Muscle of leg (tissue), 11 donors: ENCODE measurements around the gene PSMC5. TPM values are rescaled to one million over a fixed set of nuclear protein-coding genes. Genes with fewer than 3 reads are reported as not detected.
"Not testable (repeated sequence)": the region's sequence is repeated elsewhere in the genome, so short reads cannot be mapped to it uniquely, and the experiment has no call there.

Experiments used
- DNase-seq: peaks from one replicate; pipeline ENCODE4 v3.0.0; 2013
- H3K27ac ChIP-seq: one replicate; pipeline ENCODE4 v1.5.1; 2013; ENCODE audit warnings: mild to moderate bottlenecking, low read length, control low read depth
- H3K27me3 ChIP-seq: one replicate; pipeline ENCODE4 v1.6.1; 2013; ENCODE audit warnings: low read length; ENCODE audit not compliant: control insufficient read depth, insufficient read depth
- H3K36me3 ChIP-seq: one replicate; pipeline ENCODE4 v1.6.1; 2013; ENCODE audit warnings: low read length; ENCODE audit not compliant: control insufficient read depth, insufficient read depth
- H3K4me1 ChIP-seq: one replicate; pipeline ENCODE4 v1.6.1; 2013; ENCODE audit warnings: low read length; ENCODE audit not compliant: control insufficient read depth, insufficient read depth
- H3K4me3 ChIP-seq: one replicate; pipeline ENCODE4 v1.5.1; 2013; ENCODE audit warnings: low read length, control low read depth
- H3K9me3 ChIP-seq: replicated peaks from 2 replicates; pipeline ENCODE4 v1.6.1; 2013; ENCODE audit warnings: low read depth, low read length; ENCODE audit not compliant: control insufficient read depth
- WGBS: methylation state at CpG from one replicate; pipeline ENCODE4 v1.1.5; 2013; ENCODE audit warnings: missing lambda C conversion rate; ENCODE audit not compliant: insufficient coverage; 5-methylcytosine and 5-hydroxymethylcytosine counted together
- polyA plus RNA-seq, 8 donors: library from polyadenylated mRNA; unstranded; fragments of 120-200 nt; gene quantifications; one replicate each; pipeline versions ENCODE4 v1.2.1 to v1.2.3, GENCODE V29; 2013; ENCODE audit warnings: inconsistent platforms in 1 of 8, low replicate concordance in 1 of 8; ENCODE audit not compliant: insufficient read length in 8 of 8, insufficient read depth in 1 of 8
- total RNA-seq: library from RNA; stranded (reverse); fragments of 120-200 nt; gene quantifications from one replicate; pipeline ENCODE4 v1.2.4, GENCODE V29; 2013

Gene PSMC5
- total and polyA plus RNA-seq, 9 donors = 20.3 to 127 (median 110) TPM

DNA sequence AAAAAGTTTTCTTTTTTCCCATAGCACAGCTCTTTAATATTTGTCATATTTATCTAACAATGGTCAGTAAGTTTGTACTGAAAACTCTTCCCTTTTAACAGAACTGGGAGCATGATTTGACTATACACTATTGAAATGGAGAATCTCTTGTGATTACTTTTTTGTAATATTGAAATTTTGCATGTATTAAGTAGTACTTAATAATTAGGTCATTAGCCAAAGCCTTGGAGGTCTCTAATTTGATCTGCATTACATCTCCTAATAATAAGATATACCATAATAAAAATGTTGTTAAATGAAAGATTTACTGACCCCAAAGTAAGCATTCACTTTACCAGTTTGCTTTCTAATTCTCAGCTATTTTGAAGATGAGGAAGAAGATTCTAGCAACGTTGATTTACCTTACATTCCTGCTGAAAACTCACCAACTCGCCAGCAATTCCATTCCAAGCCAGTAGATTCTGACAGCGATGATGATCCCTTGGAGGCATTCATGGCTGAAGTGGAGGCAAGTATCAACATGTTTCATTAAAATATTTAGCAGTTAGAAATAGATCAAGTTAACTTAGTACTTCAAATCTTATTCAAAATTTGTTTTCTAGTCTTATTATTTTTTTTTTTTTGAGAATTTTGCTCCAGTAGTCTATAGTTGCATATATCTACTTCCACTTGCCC lies 35.0 kb upstream of the PSMC5 start:
- DNase-seq = no peak
- Histone ChIP-seq H3K27me3 (no peaks in the 10 kb centered on the region), H3K9me3 (no peaks in the 10 kb centered on the region), H3K36me3 (peaks cover 51% of the 10 kb centered on the region), H3K4me1 (no peaks in the 10 kb centered on the region), H3K4me3 (no peak overlapping the region), H3K27ac (no peak overlapping the region)
- WGBS = no CpG with 5 or more reads among the region's 3 CpGs

DNA sequence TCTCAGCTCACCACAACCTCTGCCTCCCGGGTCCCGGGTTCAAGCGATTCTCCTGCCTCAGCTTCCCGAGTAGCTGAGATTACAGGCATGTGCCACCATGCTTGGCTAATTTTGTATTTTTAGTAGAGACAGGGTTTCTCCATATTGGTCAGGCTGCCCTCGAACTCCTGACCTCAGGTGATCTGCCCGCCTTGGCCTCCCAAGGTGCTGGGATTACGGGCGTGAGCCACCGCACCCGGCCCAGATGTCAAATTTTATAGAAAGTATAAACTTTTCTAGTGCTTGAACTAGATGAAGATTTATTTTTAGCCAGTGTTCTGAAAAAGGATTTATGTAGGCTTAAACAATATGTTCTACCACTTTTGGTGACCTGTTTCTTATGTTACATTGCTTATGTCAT lies 30.9 kb upstream of the PSMC5 start:
- not testable (repeated sequence) for H3K4me3 ChIP-seq, H3K9me3 ChIP-seq, H3K27me3 ChIP-seq, H3K4me1 ChIP-seq, DNase-seq, H3K27ac ChIP-seq
- H3K36me3 ChIP-seq = peaks cover 65% of the 10 kb centered on the region
- 100% methylated on average over 2 of the region's 10 CpGs for WGBS

DNA sequence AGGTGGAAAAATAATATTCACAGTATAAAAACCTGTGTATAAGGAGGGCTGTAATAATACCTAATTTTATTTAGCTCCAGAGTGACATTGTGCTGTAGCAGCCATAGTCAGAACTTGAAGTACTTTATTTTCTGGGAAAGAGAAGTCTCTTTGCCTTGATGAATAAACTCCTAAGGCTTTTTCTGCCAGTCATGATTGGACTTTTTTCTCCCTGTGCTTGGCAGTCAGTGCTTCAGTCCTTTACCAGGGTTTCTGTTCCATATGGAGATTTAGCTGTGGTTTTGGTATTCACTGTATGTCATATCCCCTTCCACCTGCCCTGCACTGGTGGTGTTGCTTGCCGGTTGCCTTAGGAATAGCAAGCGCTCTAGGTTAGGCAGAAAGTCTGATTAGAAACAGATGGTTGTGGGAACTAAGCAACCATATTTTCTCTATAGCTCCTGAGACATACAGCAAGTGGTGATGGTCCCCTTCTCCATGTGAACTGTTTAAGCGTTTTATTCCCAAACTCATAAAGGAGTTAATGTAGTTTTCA lies 28.6 kb upstream of the PSMC5 start:
- no peak overlapping the region for H3K4me3 ChIP-seq
- no peaks in the 10 kb centered on the region for H3K27me3 ChIP-seq
- H3K9me3 ChIP-seq = no peaks in the 10 kb centered on the region
- no peaks in the 10 kb centered on the region for H3K4me1 ChIP-seq
- DNase-seq = no peak
- peaks cover 72% of the 10 kb centered on the region for H3K36me3 ChIP-seq
- H3K27ac ChIP-seq = no peak overlapping the region
- WGBS = no CpG with 5 or more reads among the region's 3 CpGs

DNA sequence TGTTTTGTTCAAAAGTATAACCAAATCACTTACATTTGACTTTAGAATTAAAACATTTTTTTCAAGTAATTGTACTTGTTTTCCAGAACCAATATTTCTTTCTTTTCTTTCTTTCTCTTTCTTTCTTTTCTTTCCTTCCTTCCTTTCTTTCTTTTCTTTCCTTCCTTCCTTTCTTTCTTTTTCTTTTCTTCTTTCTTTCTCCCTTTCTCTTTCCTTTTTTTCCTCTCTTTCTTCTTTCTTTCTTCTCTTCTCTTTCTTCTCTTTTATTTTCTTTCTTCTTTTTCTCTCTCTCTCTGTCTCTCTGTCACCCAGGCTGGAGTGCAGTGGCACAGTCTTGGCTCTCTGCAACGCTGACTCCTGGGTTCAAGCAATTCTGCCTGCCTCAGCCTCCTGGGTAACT lies 26.4 kb upstream of the PSMC5 start:
- no peak for DNase-seq
- Histone ChIP-seq H3K27ac (no peak overlapping the region), H3K4me3 (no peak overlapping the region), H3K27me3 (no peaks in the 10 kb centered on the region), H3K4me1 (no peaks in the 10 kb centered on the region), H3K36me3 (peaks cover 60% of the 10 kb centered on the region), H3K9me3 (no peaks in the 10 kb centered on the region)
- no CpG with 5 or more reads among the region's 1 CpG for WGBS

DNA sequence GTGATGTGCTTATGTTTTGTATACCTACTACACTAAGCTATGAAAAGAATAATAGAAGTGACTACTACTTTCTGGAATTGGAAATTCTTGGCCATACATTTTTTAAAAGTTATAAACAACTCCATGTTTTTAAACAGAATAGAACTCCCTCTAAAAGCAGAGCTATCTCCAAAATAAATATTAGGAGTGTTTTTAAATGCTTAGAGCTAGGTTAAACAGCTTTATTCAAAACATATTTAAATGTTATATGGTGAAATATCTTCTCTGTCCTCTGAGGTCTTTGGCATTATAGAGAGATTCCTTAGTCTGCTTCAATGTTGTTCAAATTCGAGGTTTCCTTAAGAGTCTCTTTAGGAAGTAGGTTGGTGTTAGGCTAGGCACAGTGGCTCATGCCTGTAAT lies 22.9 kb upstream of the PSMC5 start:
- no peaks in the 10 kb centered on the region for H3K9me3 ChIP-seq
- no peak overlapping the region for H3K4me3 ChIP-seq
- no peak for DNase-seq
- no peaks in the 10 kb centered on the region for H3K4me1 ChIP-seq
- H3K27me3 ChIP-seq = no peaks in the 10 kb centered on the region
- WGBS = 88% methylated on average over 1 of the region's 1 CpG
- H3K36me3 ChIP-seq = peaks cover 57% of the 10 kb centered on the region
- no peak overlapping the region for H3K27ac ChIP-seq

DNA sequence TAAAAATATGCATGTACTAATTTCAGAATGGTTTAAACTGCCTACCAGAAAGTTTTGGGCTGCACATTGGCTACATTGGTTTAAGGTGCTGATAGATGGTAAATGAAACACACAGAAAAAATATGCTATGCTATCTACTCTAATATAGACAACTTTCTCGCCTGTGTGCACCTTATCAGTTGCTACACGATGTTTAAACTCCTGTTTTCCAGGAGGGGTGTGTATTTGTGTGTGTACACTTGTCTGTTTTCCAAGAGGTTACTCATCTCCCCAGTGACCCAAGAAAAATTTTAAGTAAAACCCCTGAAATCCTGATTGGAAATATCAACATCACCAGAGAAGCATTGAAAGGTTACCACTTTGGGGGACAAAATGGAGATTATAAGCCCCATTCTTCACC lies 21.6 kb upstream of the PSMC5 start:
- WGBS = no CpG with 5 or more reads among the region's 2 CpGs

DNA sequence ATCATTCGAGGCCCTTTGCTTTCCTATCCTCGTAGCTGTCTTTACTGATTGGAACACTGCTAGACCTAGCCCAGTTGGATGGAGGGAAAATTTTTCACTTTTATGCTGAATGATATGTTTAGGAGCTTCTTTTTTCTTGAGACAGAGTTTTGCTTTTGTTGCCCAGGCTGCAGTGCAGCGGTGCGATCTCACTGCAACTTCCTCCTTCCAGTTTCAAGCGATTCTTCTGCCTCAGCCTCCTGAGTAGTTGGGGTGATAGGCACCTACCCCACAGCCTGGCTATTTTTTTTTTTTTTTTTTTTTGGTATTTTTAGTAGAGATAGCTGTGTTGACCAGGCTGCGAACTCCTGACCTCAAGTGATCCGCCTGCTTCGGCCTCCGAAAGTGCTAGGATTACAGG lies 17.3 kb upstream of the PSMC5 start:
- Histone ChIP-seq H3K27me3 (no peaks in the 10 kb centered on the region), H3K9me3 (no peaks in the 10 kb centered on the region), H3K4me3 (no peak overlapping the region), H3K27ac (no peak overlapping the region), H3K4me1 (no peaks in the 10 kb centered on the region), H3K36me3 (peaks cover 76% of the 10 kb centered on the region)
- no peak for DNase-seq
- WGBS = no CpG with 5 or more reads among the region's 9 CpGs

More for the DNA sequence above, 21.6 kb upstream of the PSMC5 start:
- Histone ChIP-seq H3K36me3 (peaks cover 57% of the 10 kb centered on the region), H3K4me1 (no peaks in the 10 kb centered on the region), H3K9me3 (no peaks in the 10 kb centered on the region), H3K4me3 (no peak overlapping the region), H3K27ac (no peak overlapping the region), H3K27me3 (no peaks in the 10 kb centered on the region)
- no peak for DNase-seq

DNA sequence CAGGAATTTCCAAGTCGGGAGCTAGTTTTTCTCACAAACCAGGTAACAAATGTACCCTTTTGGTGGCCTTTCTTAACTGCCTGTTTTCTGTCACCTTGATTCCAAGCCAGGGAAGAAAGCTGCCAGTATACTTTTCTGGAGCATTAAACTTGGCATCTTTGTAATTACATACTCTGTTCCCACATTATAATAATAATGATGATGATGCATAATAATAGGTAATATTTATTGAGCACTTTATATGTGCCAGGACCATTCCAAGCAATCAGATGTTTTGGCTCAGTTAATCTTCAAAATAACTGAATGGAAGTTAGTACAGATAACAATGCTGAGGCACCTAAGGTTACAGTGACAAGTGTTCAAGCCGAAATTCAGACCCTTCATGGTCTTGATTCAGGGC lies 11.1 kb upstream of the PSMC5 start:
- H3K36me3 ChIP-seq = peaks cover 93% of the 10 kb centered on the region
- 79% methylated on average over 1 of the region's 2 CpGs for WGBS

DNA sequence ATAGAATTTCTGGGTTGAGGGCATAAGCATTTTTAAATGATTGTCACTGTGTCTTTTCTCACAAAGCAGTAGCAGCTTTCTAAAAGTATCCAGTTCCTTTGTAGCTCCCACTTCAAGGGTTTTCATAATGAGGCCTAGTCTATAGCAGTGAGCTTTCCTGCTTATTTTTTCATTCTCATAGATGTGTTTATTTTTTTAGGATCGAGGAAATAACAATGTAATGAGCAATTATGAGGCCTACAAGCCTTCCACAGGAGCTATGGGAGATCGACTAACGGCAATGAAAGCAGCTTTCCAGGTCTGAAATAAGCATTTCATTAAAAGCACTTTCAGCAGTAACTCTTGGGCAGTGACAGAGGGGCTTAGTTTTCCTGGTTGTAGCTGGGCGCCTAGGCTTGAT lies 10.6 kb upstream of the PSMC5 start:
- no CpG with 5 or more reads among the region's 4 CpGs for WGBS
- Histone ChIP-seq H3K36me3 (peaks cover 93% of the 10 kb centered on the region), H3K4me1 (no peaks in the 10 kb centered on the region), H3K9me3 (no peaks in the 10 kb centered on the region), H3K27me3 (no peaks in the 10 kb centered on the region), H3K27ac (no peak overlapping the region), H3K4me3 (no peak overlapping the region)
- DNase-seq = no peak

More for the DNA sequence above, 11.1 kb upstream of the PSMC5 start:
- no peaks in the 10 kb centered on the region for H3K27me3 ChIP-seq
- no peak for DNase-seq
- H3K27ac ChIP-seq = no peak overlapping the region
- no peaks in the 10 kb centered on the region for H3K4me1 ChIP-seq
- H3K4me3 ChIP-seq = no peak overlapping the region
- no peaks in the 10 kb centered on the region for H3K9me3 ChIP-seq

DNA sequence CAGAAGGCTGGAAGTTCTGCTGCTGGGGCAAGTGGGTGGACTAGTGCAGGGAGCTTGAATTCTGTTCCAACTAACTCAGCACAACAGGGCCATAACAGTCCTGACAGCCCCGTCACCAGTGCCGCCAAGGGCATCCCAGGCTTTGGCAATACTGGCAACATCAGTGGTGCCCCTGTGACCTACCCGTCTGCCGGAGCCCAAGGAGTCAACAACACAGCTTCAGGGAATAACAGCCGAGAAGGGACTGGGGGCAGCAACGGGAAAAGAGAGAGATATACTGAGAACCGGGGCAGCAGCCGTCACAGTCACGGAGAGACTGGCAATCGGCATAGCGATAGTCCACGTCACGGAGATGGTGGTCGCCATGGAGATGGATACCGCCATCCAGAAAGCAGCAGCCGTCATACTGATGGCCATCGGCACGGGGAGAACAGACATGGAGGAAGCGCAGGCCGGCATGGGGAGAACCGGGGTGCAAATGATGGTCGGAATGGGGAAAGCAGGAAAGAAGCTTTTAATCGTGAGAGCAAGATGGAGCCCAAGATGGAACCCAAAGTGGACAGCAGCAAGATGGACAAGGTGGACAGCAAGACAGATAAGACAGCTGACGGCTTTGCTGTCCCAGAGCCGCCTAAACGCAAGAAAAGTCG lies 9.4 kb upstream of the PSMC5 start:
- no peak for DNase-seq
- H3K27ac ChIP-seq = no peak overlapping the region
- no peak overlapping the region for H3K4me3 ChIP-seq
- WGBS = 96% methylated on average over 27 of the region's 27 CpGs
- H3K27me3 ChIP-seq = no peaks in the 10 kb centered on the region
- H3K4me1 ChIP-seq = no peaks in the 10 kb centered on the region
- no peaks in the 10 kb centered on the region for H3K9me3 ChIP-seq
- peaks cover 92% of the 10 kb centered on the region for H3K36me3 ChIP-seq
